Left lung (tissue), 10 donors: ENCODE results near the gene CAPN13. TPM values are rescaled to one million over a fixed set of nuclear protein-coding genes. Genes with fewer than 3 reads are reported as not detected.

Experiments
- ATAC-seq: fragments of 200-7000 bp; cut with Tn5 transposase; one replicate; pipeline ENCODE4 v1.9.1; 2020; ENCODE audit warnings: moderate library complexity
- DNase-seq, 4 donors: peaks; one replicate each; pipeline ENCODE4 v3.0.0-alpha.2; 2013 to 2020
- H3K27ac ChIP-seq, 2 donors: fragments of 200-600 bp; sonication (generic) in 1 of 2; one replicate each; pipeline versions ENCODE4 v1.5.0 to v1.8.0; 2020 to 2021
- H3K27me3 ChIP-seq, 2 donors: fragments of 200-600 bp; sonication (generic) in 1 of 2; one replicate each; pipeline versions ENCODE4 v1.5.0 to v1.8.0; 2020 to 2021
- H3K36me3 ChIP-seq, 2 donors: fragments of 200-600 bp; sonication (generic) in 1 of 2; one replicate each; pipeline versions ENCODE4 v1.5.0 to v1.8.0; 2020 to 2021
- H3K4me1 ChIP-seq, 2 donors: fragments of 200-600 bp; one replicate each; pipeline ENCODE4 v1.8.0; 2021
- H3K4me3 ChIP-seq, 2 donors: fragments of 200-600 bp; sonication (generic) in 1 of 2; one replicate each; pipeline versions ENCODE4 v1.5.0 to v1.8.0; 2020 to 2021; ENCODE audit warnings: mild to moderate bottlenecking in 1 of 2
- H3K9me3 ChIP-seq, 2 donors: fragments of 200-600 bp; sonication (generic) in 1 of 2; one replicate each; pipeline versions ENCODE4 v1.5.0 to v1.8.0; 2020 to 2021
- CTCF ChIP-seq, 2 donors: fragments of 200-600 bp; sonication (generic) in 1 of 2; IDR thresholded peaks; one replicate each; pipeline versions ENCODE4 v1.5.0 to v1.8.0; 2021; ENCODE audit warnings: antibody characterized with exemption in 2 of 2
- intact Hi-C, 2 donors: fragments of 100-400 bp; cut with DNase I; formaldehyde crosslinking; loops; one replicate each; pipeline versions ENCODE4 v1.11.2 to v1.14.2; 2022
- polyA plus RNA-seq, 6 donors: library from polyadenylated mRNA; unstranded; fragments of 120-200 nt; gene quantifications; one replicate each; pipeline ENCODE4 v1.2.1, GENCODE V29; 2013; ENCODE audit not compliant: insufficient read length in 6 of 6
- total RNA-seq, 2 donors: library from RNA; stranded (reverse); fragmentation: NEBNext Ultra II Directional; extraction: Animal tissue kit (Norgen Biotek cat#: 25700); gene quantifications; one replicate each; pipeline ENCODE4 v1.2.1, GENCODE V29; 2021
- donor health status: DM: no; HTN: yes; CAD: no.
- donor health status: DM: no; HTN: no; CAD: no.

The CAPN13 gene
- total and polyA plus RNA-seq, 8 donors: 1.1 to 14.9 (median 1.5) TPM

GRCh38 chr2:30799366-30799765, 7.9 kb downstream of the CAPN13 start:
- Histone ChIP-seq H3K9me3 (no peaks in the 10 kb centered on the region), H3K27ac (no peak overlapping the region), H3K4me3 (no peak overlapping the region), H3K4me1 (peaks cover 6 to 11% of the 10 kb centered on the region in 2 donors), H3K27me3 (no peaks in the 10 kb centered on the region), H3K36me3 (no peaks in the 10 kb centered on the region)
- TF ChIP-seq CTCF (IDR thresholded peaks at IDR 0.05): no peak
- no peak for ATAC-seq
- no peak for DNase-seq
- intact Hi-C loops: no loop called here

- peaks cover 6 to 11% of the 10 kb centered on the region in 2 donors for H3K4me1 ChIP-seq
- H3K4me3 ChIP-seq: no peak overlapping the region
- ATAC-seq: no peak
These were observed 8.7 kb downstream of the CAPN13 start for GRCh38 chr2:30798536-30798991.

GRCh38 chr2:30797381-30798015, 9.7 kb downstream of the CAPN13 start:
- Histone ChIP-seq H3K9me3 (no peaks in the 10 kb centered on the region), H3K4me1 (peaks cover 6 to 11% of the 10 kb centered on the region in 2 donors), H3K36me3 (no peaks in the 10 kb centered on the region), H3K27ac (no peak overlapping the region), H3K27me3 (no peaks in the 10 kb centered on the region), H3K4me3 (no peak overlapping the region)
- ATAC-seq (no peak), DNase-seq (no peak)
- intact Hi-C loops: no loop called here
- TF ChIP-seq CTCF (IDR thresholded peaks at IDR 0.05): no peak

More at GRCh38 chr2:30798536-30798991, 8.7 kb downstream of the CAPN13 start:
- intact Hi-C loops: no loop called here
- Histone ChIP-seq H3K27me3 (no peaks in the 10 kb centered on the region), H3K9me3 (no peaks in the 10 kb centered on the region), H3K36me3 (no peaks in the 10 kb centered on the region), H3K27ac (no peak overlapping the region)
- peak in 1 of 4 donors; percentile 23 for DNase-seq
- no peak for TF ChIP-seq CTCF (IDR thresholded peaks at IDR 0.05)

GRCh38 chr2:30796699-30797098, 10.5 kb downstream of the CAPN13 start:
- DNase-seq (peak in 2 of 4 donors; percentile 59 to 64), ATAC-seq (peak; percentile 98)

GRCh38 chr2:30792521-30792920, 14.7 kb downstream of the CAPN13 start:
- no peak for ATAC-seq
- DNase-seq: no peak
- no peaks in the 10 kb centered on the region for H3K27me3 ChIP-seq
- no peak overlapping the region for H3K4me3 ChIP-seq
- H3K36me3 ChIP-seq: no peaks in the 10 kb centered on the region
- no peaks in the 10 kb centered on the region for H3K4me1 ChIP-seq
- intact Hi-C loops: no loop called here
- TF ChIP-seq CTCF (IDR thresholded peaks at IDR 0.05): no peak
- no peak overlapping the region for H3K27ac ChIP-seq
- H3K9me3 ChIP-seq: no peaks in the 10 kb centered on the region

More at GRCh38 chr2:30796699-30797098, 10.5 kb downstream of the CAPN13 start:
- Histone ChIP-seq H3K9me3 (no peaks in the 10 kb centered on the region), H3K4me3 (no peak overlapping the region), H3K27me3 (no peaks in the 10 kb centered on the region), H3K27ac (no peak overlapping the region), H3K36me3 (no peaks in the 10 kb centered on the region), H3K4me1 (peaks cover 6 to 11% of the 10 kb centered on the region in 2 donors)
- TF ChIP-seq CTCF (IDR thresholded peaks at IDR 0.05): no peak
- intact Hi-C loops: no loop called here
